HL-60/S4 treated with retinoic acid at 250 ng/mL for 4 days and 3 days (cell line): Measurements from ENCODE around the gene LIN54.
"Not testable (repeated sequence)": the region's sequence is repeated elsewhere in the genome, so short reads cannot be mapped to it uniquely, and the experiment has no call there.

Experiments
- in situ Hi-C: fragments of 300-500 bp; cut with MboI; formaldehyde crosslinking; loops from 2 replicates; pipeline ENCODE4 v1.7.0; 2022; ENCODE audit warnings: low sequenced_read_pairs

Gene LIN54

GRCh38 chr4:83010522-83011318, at the start of gene LIN54:
Gene LIN54, minus strand, starts transcription at chr4:83010823. Its CDS starts 25,979 bp downstream, at chr4:82984844.
- in situ Hi-C loops = no loop called here

DNA sequence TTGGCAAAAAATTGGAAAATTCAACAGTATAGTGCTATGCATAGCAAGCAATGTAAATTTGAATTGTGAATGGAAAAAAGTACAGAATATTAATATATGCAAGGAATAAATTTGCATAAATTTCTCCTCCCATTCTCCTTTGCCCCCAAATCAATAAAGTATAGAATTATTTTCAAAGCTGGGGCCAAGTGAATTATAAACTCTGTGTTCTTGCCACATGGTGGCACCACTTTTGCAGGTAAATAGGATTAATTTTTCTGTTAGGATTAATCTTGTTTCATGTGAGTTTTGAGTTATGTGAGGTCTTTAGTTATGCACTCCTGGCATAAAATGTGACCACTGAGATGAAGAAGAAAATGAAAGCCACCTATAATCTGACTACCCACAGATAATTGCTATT, 44.3 kb upstream of the LIN54 start:
- in situ Hi-C loops = loop anchor here (25.0 kb wide), 1 partner anchor 382 kb away; no protein-coding TSS in a partner anchor

GRCh38 chr4:83048781-83049180, 38.2 kb upstream of the LIN54 start:
- in situ Hi-C loops = not testable (repeated sequence)

- in situ Hi-C loops = no loop called here
These were observed 36.3 kb upstream of the LIN54 start for GRCh38 chr4:83046693-83047473.

GRCh38 chr4:83043801-83044407, 33.3 kb upstream of the LIN54 start:
- in situ Hi-C loops = no loop called here

DNA sequence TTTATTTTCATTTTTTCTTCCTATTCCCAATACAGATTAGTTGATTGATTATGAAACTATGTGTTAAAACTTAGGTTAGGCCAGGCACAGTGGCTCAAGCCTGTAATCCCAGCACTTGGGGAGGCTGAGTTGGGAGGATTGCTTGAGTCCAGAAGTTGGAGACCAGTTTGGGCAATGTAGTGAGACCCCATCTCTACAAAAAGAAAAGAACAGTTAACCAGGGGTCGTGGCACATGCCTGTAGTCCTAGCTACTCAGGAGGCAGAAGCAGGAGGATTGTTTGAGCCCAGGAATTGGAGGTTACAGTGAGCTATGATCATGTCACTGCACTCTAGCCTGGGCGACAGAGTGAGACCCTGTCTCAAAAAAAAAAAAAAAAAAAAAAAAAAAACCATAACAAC, 32.5 kb upstream of the LIN54 start:
- in situ Hi-C loops = not testable (repeated sequence)

- in situ Hi-C loops = no loop called here
These were observed 29.6 kb upstream of the LIN54 start for GRCh38 chr4:83040269-83040668.

- in situ Hi-C loops = no loop called here
These were observed 26.5 kb upstream of the LIN54 start for GRCh38 chr4:83036991-83037665.

DNA sequence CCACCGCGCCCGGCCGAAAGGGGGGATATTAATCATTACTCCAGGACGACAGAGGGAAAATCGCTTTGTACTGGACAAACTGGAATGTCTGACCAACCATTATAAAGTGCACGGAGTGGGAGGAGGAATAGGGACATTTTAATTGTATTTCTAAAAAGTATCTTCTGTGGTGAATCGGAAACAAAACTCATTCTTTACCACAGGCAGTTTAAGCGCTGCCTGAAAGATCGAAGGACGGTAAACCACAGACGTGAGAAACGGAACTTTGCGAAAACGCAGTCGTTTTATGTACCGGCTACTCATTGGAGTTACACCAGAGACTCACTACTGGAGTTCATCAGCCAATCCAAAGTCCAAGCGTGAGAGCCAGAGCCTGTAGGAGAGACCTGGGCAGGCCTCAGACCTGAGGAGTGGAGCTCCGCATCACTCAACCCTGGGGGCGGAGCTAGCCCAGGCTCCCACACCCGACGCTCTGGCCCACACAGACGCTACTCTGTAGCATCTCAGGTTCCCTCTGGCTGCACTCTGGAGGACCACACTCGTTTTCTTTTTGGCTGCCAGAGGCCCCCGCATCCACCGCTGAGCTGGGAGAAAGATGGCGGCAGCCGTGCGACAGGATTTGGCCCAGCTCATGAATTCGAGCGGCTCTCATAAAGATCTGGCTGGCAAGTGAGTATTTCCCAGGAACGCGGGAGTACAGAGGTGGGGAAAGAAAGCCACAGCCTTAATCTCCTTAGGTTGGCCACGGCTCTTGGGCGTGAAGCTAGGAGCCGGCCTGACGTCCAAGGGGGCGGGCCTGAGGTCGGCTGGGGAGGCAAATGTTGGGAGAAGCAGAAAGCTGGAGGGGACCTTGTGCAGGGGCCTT, 24.2 kb upstream of the LIN54 start, which contains the start of gene COPS4:
COPS4 (plus strand) TSS at position 554 of the 865 bp plus-strand sequence; CDS start at position 596, 42 bp downstream.
- in situ Hi-C loops = no loop called here

GRCh38 chr4:83029688-83030087, 19.1 kb upstream of the LIN54 start:
- in situ Hi-C loops = no loop called here

DNA sequence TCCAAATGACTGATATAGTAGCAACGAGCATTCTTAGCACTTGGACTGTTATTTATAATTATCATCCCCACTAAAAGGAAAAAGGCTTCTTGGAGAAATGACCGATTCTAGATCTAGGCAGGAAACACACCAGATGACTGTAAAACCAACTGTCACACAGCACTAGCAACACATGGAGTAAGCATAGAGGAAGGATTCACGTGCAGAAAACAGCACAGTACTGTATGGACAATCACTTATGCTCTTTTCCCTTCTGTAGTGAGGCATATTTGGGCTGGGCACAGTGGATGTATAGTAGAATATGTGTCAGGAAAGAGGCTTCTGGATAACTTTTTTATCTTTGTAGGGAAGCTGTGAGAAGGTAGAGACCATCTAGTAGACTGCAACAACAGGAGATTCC, 18.4 kb upstream of the LIN54 start:
- in situ Hi-C loops = no loop called here

DNA sequence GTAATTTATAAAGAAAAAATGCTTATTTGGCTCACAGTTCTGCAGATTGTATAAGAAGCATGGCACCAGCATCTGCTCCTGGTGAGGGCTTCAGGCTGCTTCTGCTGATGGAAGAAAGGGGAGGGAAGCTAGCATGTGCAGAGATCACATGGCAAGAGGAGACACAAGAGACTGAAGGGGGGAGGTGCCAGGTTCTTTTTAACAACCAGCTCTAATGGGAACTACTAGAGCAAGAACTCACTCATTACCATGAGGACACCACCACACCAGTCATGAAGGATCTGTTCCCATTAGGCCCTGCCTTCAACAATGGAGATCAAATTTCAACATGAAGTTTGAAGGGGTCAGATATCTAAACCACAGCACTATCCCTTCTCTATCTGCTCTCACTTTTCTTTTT, 14.9 kb upstream of the LIN54 start:
- in situ Hi-C loops = no loop called here

- in situ Hi-C loops = no loop called here
These were observed 13.6 kb upstream of the LIN54 start for GRCh38 chr4:83024233-83024632.

DNA sequence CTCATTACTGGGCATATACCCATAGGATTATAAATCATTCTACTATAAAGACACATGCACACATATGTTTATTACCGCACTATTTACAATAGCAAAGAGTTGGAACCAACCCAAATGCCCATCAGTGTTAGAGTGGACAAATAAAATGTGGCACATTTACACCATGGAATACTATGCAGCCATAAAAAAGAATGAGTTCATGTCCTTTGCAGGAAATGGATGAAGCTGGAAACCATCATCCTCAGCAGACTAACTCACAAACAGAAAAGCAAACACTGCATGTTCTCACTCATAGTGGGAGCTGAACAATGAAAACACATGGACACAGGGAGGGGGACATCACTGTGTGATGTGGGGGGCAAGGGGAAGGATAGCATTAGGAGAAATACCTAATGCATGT, 13.0 kb upstream of the LIN54 start:
- in situ Hi-C loops = not testable (repeated sequence)

DNA sequence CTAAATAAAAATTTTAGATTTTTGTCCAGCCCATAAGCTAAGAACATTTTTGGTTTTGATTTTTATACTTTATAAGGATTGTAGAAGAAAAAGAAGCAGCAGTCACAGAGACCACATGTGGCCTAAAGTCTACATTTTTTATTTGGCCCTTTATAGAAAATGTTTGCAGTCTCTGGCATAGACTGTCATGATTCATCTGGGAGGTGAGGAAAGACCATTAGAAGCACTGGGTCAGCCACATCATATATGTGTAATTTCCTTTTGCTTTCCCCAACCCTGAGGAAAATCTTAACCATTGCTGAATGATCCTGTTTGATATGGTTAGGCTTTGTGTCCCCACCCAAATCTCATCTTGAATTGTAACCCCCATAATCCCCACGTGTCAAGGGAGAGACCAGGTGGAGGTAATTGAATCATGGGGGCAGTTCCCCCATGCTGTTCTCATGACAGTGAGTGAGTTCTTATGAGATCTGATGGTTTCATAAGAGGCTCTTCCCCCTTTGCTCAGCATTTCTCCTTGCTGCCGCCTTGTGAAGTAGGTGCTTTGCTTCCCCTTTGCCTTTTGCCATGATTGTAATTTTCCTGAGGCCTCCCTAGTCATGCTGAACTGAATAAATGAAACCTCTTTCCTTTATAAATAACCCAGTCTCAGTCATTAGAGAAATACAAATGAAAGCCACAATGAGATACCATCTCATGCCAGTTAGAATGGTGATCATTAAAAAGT, 12.3 kb upstream of the LIN54 start:
- in situ Hi-C loops = no loop called here

- in situ Hi-C loops = no loop called here
These were observed 9.3 kb upstream of the LIN54 start for GRCh38 chr4:83019794-83020494.

- in situ Hi-C loops = no loop called here
These were observed 3.3 kb upstream of the LIN54 start for GRCh38 chr4:83013902-83014301.

- in situ Hi-C loops = no loop called here
These were observed 2.8 kb upstream of the LIN54 start for GRCh38 chr4:83013420-83013867.
